ENCODE results near the gene MCRIP2.
"Not testable (repeated sequence)": the region's sequence is repeated elsewhere in the genome, so short reads cannot be mapped to it uniquely, and the experiment has no call there.

The MCRIP2 gene, protein sequence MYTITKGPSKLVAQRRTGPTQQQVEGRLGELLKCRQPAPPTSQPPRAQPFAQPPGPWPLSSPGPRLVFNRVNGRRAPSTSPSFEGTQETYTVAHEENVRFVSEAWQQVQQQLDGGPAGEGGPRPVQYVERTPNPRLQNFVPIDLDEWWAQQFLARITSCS

DNA sequence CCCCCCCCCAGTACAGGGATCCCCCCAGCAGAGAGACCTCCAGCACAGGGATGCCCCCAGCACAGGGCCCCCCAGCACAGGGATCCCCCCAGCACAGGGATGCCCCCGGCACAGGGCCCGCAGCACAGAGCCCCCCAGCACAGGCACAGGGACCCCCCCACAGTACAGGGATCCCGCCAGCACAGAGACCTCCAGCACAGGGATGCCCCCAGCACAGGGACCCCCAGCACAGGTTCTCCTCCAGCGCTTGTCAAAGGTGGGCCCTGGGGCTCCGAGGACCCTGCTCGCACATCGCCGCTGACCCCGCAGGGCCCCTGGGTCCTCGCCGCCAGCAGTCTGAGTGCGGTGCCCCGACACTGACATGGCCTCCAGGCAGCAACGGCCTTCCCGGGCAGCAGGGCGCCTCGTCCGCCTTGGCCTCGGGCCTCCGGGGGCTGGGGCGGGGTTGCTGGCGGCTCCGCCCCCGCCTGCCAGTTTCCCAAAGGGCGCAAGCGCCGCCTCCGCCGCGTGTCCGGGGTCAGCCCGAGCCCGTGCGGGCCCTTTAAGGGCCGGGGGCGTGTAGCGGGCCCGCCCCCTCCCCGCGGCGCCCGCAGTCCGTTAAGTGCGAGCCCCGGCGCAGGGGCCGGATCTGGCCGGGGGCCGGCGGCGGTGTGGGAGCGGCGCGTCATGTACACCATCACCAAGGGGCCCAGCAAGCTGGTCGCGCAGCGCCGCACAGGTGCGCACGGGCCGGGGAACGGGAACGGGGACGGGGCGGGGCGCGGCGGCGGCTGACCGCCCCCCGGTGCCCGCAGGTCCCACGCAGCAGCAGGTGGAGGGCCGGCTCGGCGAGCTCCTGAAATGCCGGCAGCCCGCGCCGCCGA is at the start of gene MCRIP2:
Gene MCRIP2 (plus strand): TSS at position 503 of the 863 bp plus-strand sequence. CDS start 164 bp downstream, at position 667.
- Mint-ChIP-seq H3K36me3 (peaks cover 24% of the 10 kb centered on the region), H3K27ac (peak within 1 kb of the TSS; percentile 86)

DNA sequence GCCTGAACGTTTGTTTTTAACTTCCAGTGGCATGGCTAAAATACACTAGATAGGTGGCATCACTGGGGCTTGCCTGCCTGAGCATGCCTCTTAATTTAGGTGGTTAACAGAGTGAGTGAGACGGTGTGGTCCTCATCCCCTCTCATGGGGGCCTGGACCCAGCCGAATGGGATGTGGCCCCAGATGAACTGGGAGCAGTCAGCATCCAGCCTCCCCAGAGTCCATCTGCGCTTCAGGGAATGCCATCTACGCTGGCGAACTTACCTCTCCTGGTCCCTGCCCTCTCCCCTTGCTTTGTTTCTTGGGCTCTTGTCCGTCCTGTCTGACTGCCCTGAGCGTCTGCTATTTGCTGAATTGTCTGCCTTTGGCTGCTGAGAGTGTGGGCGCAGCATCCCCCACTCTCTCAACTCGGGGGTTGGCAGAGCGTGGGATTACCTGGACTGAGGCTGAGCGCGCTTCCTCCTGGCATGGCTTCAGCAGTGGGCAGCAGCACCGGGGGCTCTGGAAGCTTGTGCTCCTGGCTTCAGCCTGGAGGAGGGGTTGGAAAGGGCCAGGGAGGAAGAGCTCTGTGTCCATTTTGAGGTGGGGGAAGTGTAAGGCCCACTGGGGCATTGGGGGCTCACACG is 49.6 kb upstream of the MCRIP2 start:
- H3K36me3 Mint-ChIP-seq, result peaks cover 46% of the 10 kb centered on the region
- ATAC-seq (no peak), DNase-seq (ENCODE audit: low spot score in 2 of 2) (peak in 1 of 2 donors; percentile 2)
- peaks cover 66% of the 10 kb centered on the region for H3K4me1 Mint-ChIP-seq
- H3K27ac Mint-ChIP-seq, result peak overlapping the region; percentile 56
- no peaks in the 10 kb centered on the region for H3K9me3 Mint-ChIP-seq
- peak overlapping the region; percentile 94 for H3K4me3 Mint-ChIP-seq

More for the DNA sequence above, at the start of gene MCRIP2:
- Mint-ChIP-seq H3K4me1 (peaks cover 25% of the 10 kb centered on the region), H3K9me3 (no peaks in the 10 kb centered on the region), H3K4me3 (peak within 1 kb of the TSS; percentile 74)
- ATAC-seq (peak; percentile 68), DNase-seq (ENCODE audit: low spot score in 2 of 2) (peak; percentile 72 to 90)

DNA sequence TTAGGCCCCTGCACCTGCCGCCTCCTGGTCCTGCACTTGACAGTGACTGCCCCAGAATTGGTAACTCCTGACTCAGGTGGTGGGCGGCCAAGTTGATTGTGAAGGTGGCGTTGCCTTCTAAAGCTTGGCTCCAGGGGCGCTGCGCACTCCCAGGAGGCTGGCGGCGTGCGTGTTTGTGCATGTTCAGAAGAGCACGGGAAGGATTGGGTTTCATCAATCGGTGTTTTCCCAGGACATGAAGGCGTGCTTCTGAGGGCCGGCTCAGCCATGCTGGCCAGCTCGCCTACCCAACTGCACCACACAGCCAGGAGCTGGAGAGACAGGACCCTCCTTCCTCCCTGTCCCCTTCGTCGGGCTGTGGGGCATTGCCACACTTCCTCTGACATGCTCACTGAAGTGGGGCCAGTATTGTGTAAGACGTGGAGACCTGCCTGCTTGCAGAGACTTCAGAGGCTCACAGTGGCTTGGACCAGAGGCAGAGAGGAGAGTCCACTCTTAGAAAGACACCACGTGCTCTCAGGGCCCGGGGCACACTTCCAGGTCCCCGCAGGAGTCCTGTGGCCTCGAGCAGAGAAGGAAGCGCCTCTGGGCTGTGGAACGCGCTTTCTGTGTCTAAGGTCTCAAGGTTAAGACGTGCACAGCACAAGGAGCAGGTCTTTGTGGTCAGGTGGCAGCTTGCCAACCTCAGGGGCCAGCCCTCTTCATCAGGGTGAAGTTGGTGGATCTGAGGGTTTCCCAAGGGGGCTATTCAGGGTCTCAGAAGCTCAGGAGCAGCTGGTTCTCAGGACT is 48.9 kb upstream of the MCRIP2 start:
- H3K9me3 Mint-ChIP-seq, result no peaks in the 10 kb centered on the region
- H3K27ac Mint-ChIP-seq, result peak overlapping the region; percentile 56
- H3K4me1 Mint-ChIP-seq, result peaks cover 61% of the 10 kb centered on the region
- H3K36me3 Mint-ChIP-seq, result peaks cover 45% of the 10 kb centered on the region
- no peak overlapping the region for H3K4me3 Mint-ChIP-seq
- ATAC-seq (no peak), DNase-seq (ENCODE audit: low spot score in 2 of 2) (no peak)

DNA sequence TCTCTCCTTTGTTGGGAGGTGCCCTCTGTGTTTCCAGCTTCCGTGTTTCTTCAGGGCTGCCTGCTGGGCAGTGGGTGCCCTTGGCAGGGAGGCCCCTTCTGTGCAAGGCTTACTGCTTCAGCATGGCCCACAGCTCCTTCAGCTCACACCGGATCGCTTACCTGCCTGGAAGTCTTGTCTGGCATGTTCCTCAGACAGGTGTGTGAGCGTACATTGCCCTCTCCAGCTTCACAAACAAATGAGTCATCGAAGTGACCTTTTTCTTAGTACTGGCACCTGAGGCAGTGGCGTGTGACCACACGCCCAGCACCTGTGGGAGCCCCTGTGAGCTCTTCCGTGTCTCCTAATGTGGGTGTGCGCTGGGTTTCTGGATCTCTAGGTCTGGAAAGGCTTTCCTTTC is 48.2 kb upstream of the MCRIP2 start:
- Mint-ChIP-seq H3K4me3 (no peak overlapping the region), H3K36me3 (peaks cover 38% of the 10 kb centered on the region), H3K27ac (peak overlapping the region; percentile 43), H3K9me3 (no peaks in the 10 kb centered on the region), H3K4me1 (peaks cover 61% of the 10 kb centered on the region)
- DNase-seq (ENCODE audit: low spot score in 2 of 2) (no peak), ATAC-seq (no peak)

DNA sequence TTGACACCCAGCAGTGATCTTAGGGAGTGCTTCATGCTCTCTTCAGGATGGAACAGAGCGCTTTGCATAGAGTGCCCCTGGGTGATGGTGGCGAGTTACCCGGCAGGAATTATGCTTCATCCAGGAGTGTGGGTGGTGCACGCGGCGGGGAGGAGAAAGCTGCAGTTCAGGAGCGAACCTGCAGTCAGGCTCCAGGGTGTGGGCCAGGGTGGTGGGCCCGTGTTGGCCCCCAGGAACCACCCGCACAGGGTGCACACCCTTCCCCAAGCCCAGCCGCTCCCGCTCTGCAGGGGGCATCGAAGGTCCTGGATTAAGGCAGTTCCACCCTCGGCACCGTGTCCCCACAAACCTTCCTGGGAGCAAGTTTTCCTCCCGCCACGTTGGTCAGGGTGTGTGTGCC is 47.8 kb upstream of the MCRIP2 start:
- DNase-seq (ENCODE audit: low spot score in 2 of 2) (no peak), ATAC-seq (no peak)
- Mint-ChIP-seq H3K36me3 (peaks cover 38% of the 10 kb centered on the region), H3K9me3 (no peaks in the 10 kb centered on the region), H3K27ac (peak overlapping the region; percentile 43), H3K4me1 (peaks cover 61% of the 10 kb centered on the region), H3K4me3 (no peak overlapping the region)

DNA sequence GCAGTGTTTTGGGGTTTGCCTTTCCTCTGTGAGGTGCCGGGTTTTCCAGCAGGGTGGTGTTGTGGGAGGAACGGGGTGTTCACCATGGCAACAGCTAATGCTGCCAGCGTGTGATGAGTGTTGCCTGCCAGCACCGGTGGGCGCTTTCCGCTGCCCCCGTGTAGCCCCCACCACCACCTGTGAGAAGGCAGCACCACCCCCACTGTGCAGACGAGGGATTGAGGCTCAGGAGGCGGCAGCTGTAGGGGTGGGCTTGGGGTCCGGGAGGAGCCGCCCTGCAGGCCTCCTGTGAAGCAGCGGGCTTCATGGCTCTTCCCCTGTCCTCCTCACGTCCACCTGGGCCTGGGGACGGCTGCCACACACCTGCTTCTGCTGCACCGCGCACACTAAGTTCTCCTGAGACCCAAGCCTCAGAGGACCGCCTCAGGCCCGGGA is 46.5 kb upstream of the MCRIP2 start:
- Mint-ChIP-seq H3K36me3 (peaks cover 26% of the 10 kb centered on the region), H3K4me3 (no peak overlapping the region), H3K9me3 (no peaks in the 10 kb centered on the region), H3K27ac (no peak overlapping the region), H3K4me1 (peaks cover 61% of the 10 kb centered on the region)
- ATAC-seq, result no peak
- DNase-seq (ENCODE audit: low spot score in 2 of 2), result no peak

DNA sequence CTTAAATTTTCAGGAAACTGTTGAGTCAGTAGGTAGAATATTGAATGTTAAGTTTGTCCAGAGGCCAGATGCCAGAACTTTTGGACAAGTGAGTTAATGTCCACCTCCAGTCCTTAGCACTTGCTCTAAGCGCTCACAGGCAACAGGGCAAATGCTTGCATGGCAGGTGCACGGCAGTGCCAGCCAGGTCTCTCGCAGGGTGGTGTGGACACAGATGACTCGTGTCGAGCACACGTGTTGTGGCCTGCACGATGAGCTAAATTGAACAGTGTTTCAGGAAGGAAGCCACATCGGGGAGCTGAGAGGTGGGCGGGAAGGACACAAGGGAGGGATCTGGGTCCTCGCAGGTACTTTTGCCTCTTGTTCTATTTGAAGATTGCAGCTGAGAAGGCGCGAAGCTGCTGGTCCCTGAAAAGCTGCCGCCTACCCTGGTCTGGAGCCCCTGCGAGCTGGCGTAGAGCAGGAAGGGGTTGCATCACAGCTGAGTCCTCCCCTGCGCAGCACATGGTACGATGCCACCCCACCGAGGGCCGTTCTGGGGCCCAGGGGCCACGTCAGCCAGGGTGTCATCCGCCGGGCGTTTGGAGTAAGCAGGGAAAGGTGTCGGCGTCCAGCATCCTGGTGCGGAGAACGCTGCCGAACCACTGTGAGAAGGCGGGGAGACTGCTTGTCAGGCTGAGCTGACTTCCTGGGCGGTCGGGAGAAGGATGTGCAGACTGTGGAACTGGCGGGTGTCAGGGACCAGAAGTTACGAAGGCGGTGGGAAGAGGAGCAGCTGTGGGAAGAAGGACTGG is 45.5 kb upstream of the MCRIP2 start:
- ATAC-seq (no peak), DNase-seq (ENCODE audit: low spot score in 2 of 2) (no peak)
- Mint-ChIP-seq H3K36me3 (peaks cover 21% of the 10 kb centered on the region), H3K4me1 (peaks cover 53% of the 10 kb centered on the region), H3K9me3 (no peaks in the 10 kb centered on the region), H3K4me3 (no peak overlapping the region), H3K27ac (peak overlapping the region; percentile 56)

DNA sequence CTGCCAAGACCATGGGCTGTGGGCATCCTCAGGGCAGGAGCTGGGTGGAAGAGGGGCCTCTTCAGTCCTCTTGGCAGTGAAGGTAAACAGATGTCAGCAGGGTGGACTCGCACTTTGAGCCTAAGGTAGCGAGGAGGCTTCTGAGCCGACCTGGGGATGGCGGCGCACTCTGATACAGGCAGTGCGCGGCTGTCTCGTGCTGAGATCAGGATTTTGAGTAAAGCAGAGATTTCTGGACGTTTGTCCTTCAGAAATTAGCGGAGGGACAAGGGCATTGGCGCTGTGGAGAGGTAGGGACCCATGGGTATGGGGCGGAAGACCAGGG is 44.9 kb upstream of the MCRIP2 start:
- peaks cover 47% of the 10 kb centered on the region for H3K4me1 Mint-ChIP-seq
- no peaks in the 10 kb centered on the region for H3K9me3 Mint-ChIP-seq
- ATAC-seq (no peak), DNase-seq (ENCODE audit: low spot score in 2 of 2) (no peak)
- peak overlapping the region; percentile 56 for H3K27ac Mint-ChIP-seq
- peaks cover 19% of the 10 kb centered on the region for H3K36me3 Mint-ChIP-seq
- no peak overlapping the region for H3K4me3 Mint-ChIP-seq

DNA sequence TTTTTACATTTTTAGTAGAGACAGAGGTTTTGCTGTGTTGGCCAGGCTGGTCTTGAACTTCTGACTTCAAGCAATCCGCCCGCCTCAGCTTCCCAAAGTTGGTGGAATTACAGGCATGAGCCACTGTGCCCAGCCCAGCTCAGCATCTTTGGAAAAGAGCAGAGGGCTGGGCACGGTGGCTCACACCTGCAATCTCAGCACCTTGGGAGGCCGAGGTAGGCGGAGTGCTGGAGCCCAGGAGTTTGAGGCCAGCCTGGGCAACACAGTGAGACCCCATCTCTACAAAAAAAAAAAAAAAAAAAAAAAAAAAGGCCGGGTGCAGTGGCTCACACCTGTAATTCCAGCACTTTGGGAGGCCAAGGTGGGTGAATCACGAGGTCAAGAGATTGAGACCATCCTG is 44.0 kb upstream of the MCRIP2 start:
- DNase-seq (ENCODE audit: low spot score in 2 of 2); ATAC-seq: not testable (repeated sequence)
- peaks cover 19% of the 10 kb centered on the region for H3K36me3 Mint-ChIP-seq

DNA sequence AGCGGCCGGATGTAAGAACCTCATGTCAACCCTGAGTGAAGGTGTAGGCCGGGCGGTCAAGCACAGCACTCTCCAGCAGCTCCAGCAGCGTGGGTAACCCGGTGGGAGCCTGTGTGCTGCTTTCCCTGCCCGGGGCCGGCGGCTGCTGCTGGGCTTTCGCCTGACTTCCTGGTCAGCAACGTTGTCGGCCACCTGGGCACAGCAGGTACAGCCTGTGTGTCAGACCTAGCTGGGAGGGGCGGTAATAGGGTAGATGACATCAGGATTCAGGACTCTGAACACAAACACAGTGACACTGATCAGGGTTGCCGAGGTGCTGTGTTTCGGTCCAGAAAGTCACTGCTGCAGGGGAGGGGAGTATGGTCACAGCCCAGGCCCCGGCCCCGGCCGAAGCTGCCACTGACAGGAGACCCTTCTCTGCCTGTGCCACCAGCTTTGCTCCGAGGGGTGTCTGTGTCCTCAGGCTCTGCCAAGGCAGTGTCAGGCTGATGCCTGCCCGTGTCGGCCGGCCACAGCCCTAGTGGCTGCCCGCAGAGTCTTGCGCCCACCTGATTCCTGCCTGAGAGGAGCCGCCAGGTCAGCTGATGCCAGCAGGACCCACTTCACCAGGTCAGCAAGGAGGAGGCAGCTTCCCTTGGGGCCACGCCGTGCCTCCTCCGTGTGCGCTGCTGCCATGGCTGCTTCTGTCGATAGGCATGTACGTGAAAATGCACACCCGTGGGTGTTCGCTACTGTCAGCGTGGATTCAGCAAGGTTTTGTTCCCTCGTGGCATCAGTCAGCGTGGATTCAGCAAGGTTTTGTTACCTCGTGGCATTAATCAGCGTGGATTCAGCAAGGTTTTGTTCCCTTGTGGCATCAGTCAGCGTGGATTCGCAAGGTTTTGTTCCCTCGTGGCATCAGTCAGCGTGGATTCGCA is 42.5 kb upstream of the MCRIP2 start:
- Mint-ChIP-seq H3K9me3 (no peaks in the 10 kb centered on the region), H3K4me3 (no peak overlapping the region), H3K27ac (no peak overlapping the region), H3K36me3 (peaks cover 19% of the 10 kb centered on the region), H3K4me1 (peaks cover 39% of the 10 kb centered on the region)
- no peak for DNase-seq (ENCODE audit: low spot score in 2 of 2)
- ATAC-seq, result no peak

More for the DNA sequence above, 44.0 kb upstream of the MCRIP2 start:
- H3K4me1 Mint-ChIP-seq, result peaks cover 40% of the 10 kb centered on the region
- H3K4me3 Mint-ChIP-seq, H3K27ac Mint-ChIP-seq, H3K9me3 Mint-ChIP-seq: not testable (repeated sequence)

DNA sequence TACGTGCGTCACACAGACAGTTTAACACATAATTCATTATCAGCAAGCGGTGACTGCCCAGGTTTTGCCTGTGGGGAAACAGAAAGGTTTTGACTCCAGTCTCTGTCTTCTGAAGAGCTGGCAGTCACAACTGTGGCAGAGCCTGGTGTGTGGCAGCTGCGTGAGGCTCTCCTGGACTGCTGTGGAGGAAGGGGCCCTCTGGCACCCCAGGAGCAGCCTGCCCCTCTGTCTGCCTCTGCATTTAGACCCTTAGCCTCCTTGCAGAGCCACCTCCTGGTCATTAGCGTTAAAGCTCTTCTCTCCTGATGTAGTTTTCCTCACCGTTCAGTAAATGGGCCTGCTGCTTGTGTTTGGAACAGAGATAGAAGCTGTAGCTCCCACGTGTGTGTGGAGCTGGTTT is 40.8 kb upstream of the MCRIP2 start:
- H3K36me3 Mint-ChIP-seq, result peaks cover 17% of the 10 kb centered on the region
- DNase-seq (ENCODE audit: low spot score in 2 of 2) (no peak), ATAC-seq (no peak)
- H3K9me3 Mint-ChIP-seq, result no peaks in the 10 kb centered on the region
- H3K4me1 Mint-ChIP-seq, result peaks cover 28% of the 10 kb centered on the region
- H3K27ac Mint-ChIP-seq, result no peak overlapping the region
- H3K4me3 Mint-ChIP-seq, result no peak overlapping the region

DNA sequence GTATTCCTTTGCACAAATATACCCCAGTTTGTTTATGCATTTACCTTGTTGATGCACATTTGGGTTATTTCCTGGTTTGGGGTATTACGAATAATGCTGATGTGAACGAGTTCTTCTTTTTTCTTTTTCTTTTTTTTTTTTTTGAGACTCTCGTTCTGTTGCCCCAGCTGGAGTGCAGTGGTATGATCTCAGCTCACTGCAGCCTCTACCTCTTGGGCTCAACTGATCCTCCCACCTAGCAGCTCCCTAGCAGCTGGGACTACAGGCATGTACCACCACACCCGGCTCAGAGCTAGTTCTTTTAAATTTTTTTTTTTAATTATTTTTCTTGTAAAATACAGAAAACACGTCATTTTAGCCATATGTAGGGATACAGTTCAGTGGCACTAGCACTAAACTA is 37.7 kb upstream of the MCRIP2 start:
- peaks cover 24% of the 10 kb centered on the region for H3K4me1 Mint-ChIP-seq
- H3K36me3 Mint-ChIP-seq, result no peaks in the 10 kb centered on the region
- ATAC-seq (no peak), DNase-seq (ENCODE audit: low spot score in 2 of 2) (no peak)
- H3K9me3 Mint-ChIP-seq, result no peaks in the 10 kb centered on the region
- no peak overlapping the region for H3K4me3 Mint-ChIP-seq
- no peak overlapping the region for H3K27ac Mint-ChIP-seq

DNA sequence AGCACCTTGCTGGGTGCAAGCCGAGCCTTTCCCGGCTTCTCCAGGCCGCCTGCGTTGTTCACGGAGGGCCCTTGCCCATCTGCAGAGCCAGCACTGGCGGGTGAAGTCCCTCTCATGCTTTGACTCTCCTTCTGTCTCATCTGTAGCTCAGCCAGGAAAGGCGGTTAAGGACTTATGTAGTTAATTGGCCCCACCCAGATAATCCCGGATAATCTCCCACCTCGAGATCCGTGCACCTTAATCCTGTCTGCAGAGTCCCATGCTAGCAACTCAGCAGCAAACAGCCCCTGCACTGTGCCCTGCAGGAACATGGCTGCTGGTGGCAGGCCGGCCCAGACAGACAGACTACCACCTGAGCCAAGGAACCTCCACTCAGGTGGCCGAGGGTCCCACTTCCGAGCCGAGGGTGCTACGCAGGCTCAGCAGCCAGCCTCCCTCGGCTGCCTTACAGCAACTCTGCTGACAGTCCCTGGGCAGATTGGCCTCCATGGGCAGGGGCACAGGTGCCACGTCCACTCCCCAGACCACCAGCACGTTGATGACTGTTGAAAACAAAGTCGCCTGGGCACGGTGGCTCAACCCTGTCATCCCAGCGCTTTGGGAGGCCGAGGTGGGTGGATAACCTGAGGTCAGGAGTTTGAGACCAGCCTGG is 34.8 kb upstream of the MCRIP2 start:
- DNase-seq (ENCODE audit: low spot score in 2 of 2) (no peak), ATAC-seq (no peak)
- Mint-ChIP-seq H3K36me3 (peaks cover 5% of the 10 kb centered on the region), H3K27ac (no peak overlapping the region), H3K4me3 (no peak overlapping the region), H3K4me1 (peaks cover 46% of the 10 kb centered on the region), H3K9me3 (no peaks in the 10 kb centered on the region)

Measured in stimulated activated effector memory CD8-positive, alpha-beta T cell treated with anti-CD3 and anti-CD28 coated beads, Interleukin-12 subunit alpha, Interleukin-12 subunit beta, amount 100 ng/mL, for 72 hours (primary cell).